Measurements from ENCODE around the gene VTI1A. TPM values are rescaled to one million over a fixed set of nuclear protein-coding genes. Genes with fewer than 3 reads are reported as not detected.

Gene VTI1A
- total RNA-seq, 1 donor from 2014 or later, result 26.3 TPM

- peak; percentile 49 for TF ChIP-seq CTCF (IDR thresholded peaks at IDR 0.05)
- H3K4me3 Mint-ChIP-seq (ENCODE audit: unreplicated experiment), result no peak overlapping the region
- peaks cover 2% of the 10 kb centered on the region for H3K27me3 Mint-ChIP-seq (ENCODE audit: unreplicated experiment)
- H3K36me3 Mint-ChIP-seq (ENCODE audit: unreplicated experiment), result peaks cover 10% of the 10 kb centered on the region
- DNase-seq (ENCODE audit: extremely low spot score, unreplicated experiment), result no peak
- H3K4me1 Mint-ChIP-seq (ENCODE audit: unreplicated experiment), result peaks cover 13% of the 10 kb centered on the region
- H3K27ac Mint-ChIP-seq (ENCODE audit: unreplicated experiment), result peak overlapping the region; percentile 8
- peaks cover 6% of the 10 kb centered on the region for H3K9me3 Mint-ChIP-seq (ENCODE audit: unreplicated experiment)
Observed at GRCh38 chr10:112775381-112775780, 328.4 kb downstream of the VTI1A start.

- peaks cover 2% of the 10 kb centered on the region for H3K27me3 Mint-ChIP-seq (ENCODE audit: unreplicated experiment)
- H3K4me1 Mint-ChIP-seq (ENCODE audit: unreplicated experiment), result peaks cover 13% of the 10 kb centered on the region
- H3K27ac Mint-ChIP-seq (ENCODE audit: unreplicated experiment), result no peak overlapping the region
Observed at GRCh38 chr10:112775892-112776674, 329.1 kb downstream of the VTI1A start.

GRCh38 chr10:112778579-112778978 lies 331.6 kb downstream of the VTI1A start:
- Mint-ChIP-seq H3K4me1 (ENCODE audit: unreplicated experiment) (peaks cover 18% of the 10 kb centered on the region), H3K36me3 (ENCODE audit: unreplicated experiment) (peaks cover 3% of the 10 kb centered on the region), H3K27ac (ENCODE audit: unreplicated experiment) (no peak overlapping the region), H3K27me3 (ENCODE audit: unreplicated experiment) (peaks cover 2% of the 10 kb centered on the region), H3K4me3 (ENCODE audit: unreplicated experiment) (no peak overlapping the region), H3K9me3 (ENCODE audit: unreplicated experiment) (no peaks in the 10 kb centered on the region)
- no peak for TF ChIP-seq CTCF (IDR thresholded peaks at IDR 0.05)
- DNase-seq (ENCODE audit: extremely low spot score, unreplicated experiment), result no peak

More at GRCh38 chr10:112775892-112776674, 329.1 kb downstream of the VTI1A start:
- TF ChIP-seq CTCF (IDR thresholded peaks at IDR 0.05), result no peak
- DNase-seq (ENCODE audit: extremely low spot score, unreplicated experiment), result no peak
- Mint-ChIP-seq H3K36me3 (ENCODE audit: unreplicated experiment) (peaks cover 7% of the 10 kb centered on the region), H3K9me3 (ENCODE audit: unreplicated experiment) (peaks cover 6% of the 10 kb centered on the region), H3K4me3 (ENCODE audit: unreplicated experiment) (no peak overlapping the region)

GRCh38 chr10:112779025-112779770 lies 332.2 kb downstream of the VTI1A start:
- Mint-ChIP-seq H3K36me3 (ENCODE audit: unreplicated experiment) (peaks cover 3% of the 10 kb centered on the region), H3K27me3 (ENCODE audit: unreplicated experiment) (peaks cover 2% of the 10 kb centered on the region), H3K9me3 (ENCODE audit: unreplicated experiment) (no peaks in the 10 kb centered on the region), H3K4me3 (ENCODE audit: unreplicated experiment) (no peak overlapping the region), H3K4me1 (ENCODE audit: unreplicated experiment) (peaks cover 25% of the 10 kb centered on the region), H3K27ac (ENCODE audit: unreplicated experiment) (no peak overlapping the region)
- TF ChIP-seq CTCF (IDR thresholded peaks at IDR 0.05), result no peak
- DNase-seq (ENCODE audit: extremely low spot score, unreplicated experiment), result no peak

Measured in osteocyte (in vitro differentiated cells).